GM19099 (cell line): ENCODE data around the gene CCNE1.

ENCODE experiments used
- POLR2A ChIP-seq: IDR thresholded peaks from 3 replicates; pipeline ENCODE4 v1.6.1; 2011; ENCODE audit warnings: low read depth; ENCODE audit not compliant: insufficient read length; ENCODE audit errors: extremely low read depth

CCNE1 gene

GRCh38 chr19:29781386-29782259 is 30.2 kb upstream of the CCNE1 start:
- no peak for TF ChIP-seq POLR2A

GRCh38 chr19:29782260-29782580 is 29.6 kb upstream of the CCNE1 start:
- TF ChIP-seq POLR2A, result no peak

- TF ChIP-seq POLR2A, result no peak
Observed at GRCh38 chr19:29783627-29784190, 28.1 kb upstream of the CCNE1 start.

GRCh38 chr19:29784598-29785223 is 27.1 kb upstream of the CCNE1 start:
- TF ChIP-seq POLR2A, result no peak

GRCh38 chr19:29785360-29785759 is 26.4 kb upstream of the CCNE1 start:
- TF ChIP-seq POLR2A, result no peak

GRCh38 chr19:29785955-29786589 is 25.7 kb upstream of the CCNE1 start:
- TF ChIP-seq POLR2A, result no peak

- TF ChIP-seq POLR2A, result no peak
Observed at GRCh38 chr19:29787281-29787680, 24.5 kb upstream of the CCNE1 start.

GRCh38 chr19:29789007-29789406 is 22.8 kb upstream of the CCNE1 start:
- no peak for TF ChIP-seq POLR2A

GRCh38 chr19:29793116-29793727 is 18.6 kb upstream of the CCNE1 start:
- TF ChIP-seq POLR2A, result no peak

- no peak for TF ChIP-seq POLR2A
Observed at GRCh38 chr19:29795461-29796172, 16.2 kb upstream of the CCNE1 start.

- no peak for TF ChIP-seq POLR2A
Observed at GRCh38 chr19:29796173-29796573, 15.6 kb upstream of the CCNE1 start.

GRCh38 chr19:29798774-29799497 is 12.9 kb upstream of the CCNE1 start:
- no peak for TF ChIP-seq POLR2A

GRCh38 chr19:29800100-29800825 is 11.5 kb upstream of the CCNE1 start:
- no peak for TF ChIP-seq POLR2A
